Measurements from ENCODE around the gene FBXW8. TPM values are rescaled to one million over a fixed set of nuclear protein-coding genes. Genes with fewer than 3 reads are reported as not detected.

FBXW8 gene
- total RNA-seq, 3 donors from 2014 or later (not counting 1 experiment from before 2014, with no cell fraction given): 11.5 to 16.0 (median 13.5) TPM

GRCh38 chr12:116969615-116970585 lies 59.1 kb downstream of the FBXW8 start:
- Mint-ChIP-seq H3K4me1 (no peaks in the 10 kb centered on the region), H3K27me3 (ENCODE audit: low read depth in 2 of 2) (no peaks in the 10 kb centered on the region), H3K4me3 (no peak overlapping the region), H3K9me3 (no peaks in the 10 kb centered on the region), H3K36me3 (peaks cover 15% of the 10 kb centered on the region), H3K27ac (no peak overlapping the region)
- Histone ChIP-seq H3K4me3 (ENCODE audit: low read length) (no peak overlapping the region), H3K27ac (ENCODE audit: low read length) (no peak overlapping the region), H3K9me3 (ENCODE audit: control insufficient read depth, insufficient read depth, low read length) (no peaks in the 10 kb centered on the region), H3K4me1 (ENCODE audit: control insufficient read depth, insufficient read depth, low read length) (no peaks in the 10 kb centered on the region), H3K27me3 (ENCODE audit: control insufficient read depth, insufficient read depth, low read length) (no peaks in the 10 kb centered on the region), H3K36me3 (ENCODE audit: control insufficient read depth, insufficient read depth, low read length) (peaks cover 14% of the 10 kb centered on the region)
- TF ChIP-seq CTCF (IDR thresholded peaks at IDR 0.05): no peak
- intact Hi-C loops (cut with micrococcal nuclease): no loop called here
- no peak for DNase-seq
- ATAC-seq: no peak
- WGBS (ENCODE audit: insufficient coverage): 95% methylated on average over 30 of the region's 30 CpGs

- no peaks in the 10 kb centered on the region for H3K9me3 ChIP-seq (ENCODE audit: control insufficient read depth, insufficient read depth, low read length)
- H3K4me3 ChIP-seq (ENCODE audit: low read length): no peak overlapping the region
- Mint-ChIP-seq H3K4me3 (no peak overlapping the region), H3K27me3 (ENCODE audit: low read depth in 2 of 2) (no peaks in the 10 kb centered on the region), H3K4me1 (no peaks in the 10 kb centered on the region), H3K36me3 (peaks cover 9% of the 10 kb centered on the region), H3K27ac (no peak overlapping the region), H3K9me3 (no peaks in the 10 kb centered on the region)
- H3K27me3 ChIP-seq (ENCODE audit: control insufficient read depth, insufficient read depth, low read length): no peaks in the 10 kb centered on the region
- intact Hi-C loops (cut with micrococcal nuclease): no loop called here
- DNase-seq: no peak
- no peaks in the 10 kb centered on the region for H3K4me1 ChIP-seq (ENCODE audit: control insufficient read depth, insufficient read depth, low read length)
- H3K27ac ChIP-seq (ENCODE audit: low read length): no peak overlapping the region
- no peak for ATAC-seq
- 77% methylated on average over 4 of the region's 4 CpGs for WGBS (ENCODE audit: insufficient coverage)
- TF ChIP-seq CTCF (IDR thresholded peaks at IDR 0.05): no peak
- peaks cover 8% of the 10 kb centered on the region for H3K36me3 ChIP-seq (ENCODE audit: control insufficient read depth, insufficient read depth, low read length)
These were observed 60.5 kb downstream of the FBXW8 start for GRCh38 chr12:116971222-116971621.

GRCh38 chr12:116975779-116976393 lies 65.1 kb downstream of the FBXW8 start:
- ATAC-seq (no peak), DNase-seq (no peak)
- Histone ChIP-seq H3K36me3 (ENCODE audit: control insufficient read depth, insufficient read depth, low read length) (peaks cover 5% of the 10 kb centered on the region), H3K4me1 (ENCODE audit: control insufficient read depth, insufficient read depth, low read length) (no peaks in the 10 kb centered on the region), H3K27ac (ENCODE audit: low read length) (no peak overlapping the region), H3K27me3 (ENCODE audit: control insufficient read depth, insufficient read depth, low read length) (no peaks in the 10 kb centered on the region), H3K9me3 (ENCODE audit: control insufficient read depth, insufficient read depth, low read length) (no peaks in the 10 kb centered on the region), H3K4me3 (ENCODE audit: low read length) (no peak overlapping the region)
- TF ChIP-seq CTCF (IDR thresholded peaks at IDR 0.05): no peak
- WGBS (ENCODE audit: insufficient coverage): 100% methylated on average over 2 of the region's 3 CpGs
- H3K4me1 Mint-ChIP-seq: peaks cover 0 to 6% of the 10 kb centered on the region in 2 donors
- no peak overlapping the region for H3K4me3 Mint-ChIP-seq
- H3K36me3 Mint-ChIP-seq: peaks cover 9% of the 10 kb centered on the region
- H3K27ac Mint-ChIP-seq: no peak overlapping the region
- no peaks in the 10 kb centered on the region for H3K27me3 Mint-ChIP-seq (ENCODE audit: low read depth in 2 of 2)
- intact Hi-C loops (cut with micrococcal nuclease): no loop called here
- H3K9me3 Mint-ChIP-seq: no peaks in the 10 kb centered on the region
